Hypothalamus (tissue), 51 donors: Measurements from ENCODE around the gene TLN1.

Experiments used
- DNase-seq, 51 donors: peaks; one replicate each; lab custom pipeline; 2025; lab: John Stamatoyannopoulos, UW

Gene TLN1

DNA sequence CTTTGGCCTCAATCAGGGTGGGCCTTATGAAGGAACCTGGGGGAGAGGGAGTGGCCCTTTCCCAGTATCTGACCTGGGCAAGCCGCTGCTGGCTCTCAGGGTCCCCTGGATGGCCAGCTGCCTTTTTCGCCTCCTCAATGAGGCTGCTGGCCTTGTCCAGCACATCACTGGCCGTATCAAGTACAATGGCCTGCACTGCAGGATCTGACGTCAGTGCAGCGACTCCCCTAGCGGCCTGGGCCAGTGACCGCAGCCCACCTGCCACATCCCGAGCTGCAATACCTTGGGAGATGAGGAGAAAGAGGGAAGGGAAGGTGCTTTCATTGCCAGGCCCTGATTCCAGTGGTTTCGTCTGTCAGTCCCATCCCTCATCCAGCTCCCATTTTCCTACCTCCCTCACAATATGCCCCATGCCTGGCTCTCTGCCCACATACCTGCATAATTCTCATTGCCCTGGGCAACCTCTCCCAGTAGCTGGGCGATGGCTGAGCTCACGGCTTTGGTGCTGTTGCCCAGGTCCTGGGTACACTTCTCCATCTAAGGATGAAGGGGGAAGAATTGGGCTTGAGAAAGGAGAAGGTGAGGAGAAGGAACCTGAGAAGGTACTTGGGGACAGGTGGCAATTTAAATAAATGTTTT is 19.1 kb downstream of the TLN1 start:
- no peak for DNase-seq

DNA sequence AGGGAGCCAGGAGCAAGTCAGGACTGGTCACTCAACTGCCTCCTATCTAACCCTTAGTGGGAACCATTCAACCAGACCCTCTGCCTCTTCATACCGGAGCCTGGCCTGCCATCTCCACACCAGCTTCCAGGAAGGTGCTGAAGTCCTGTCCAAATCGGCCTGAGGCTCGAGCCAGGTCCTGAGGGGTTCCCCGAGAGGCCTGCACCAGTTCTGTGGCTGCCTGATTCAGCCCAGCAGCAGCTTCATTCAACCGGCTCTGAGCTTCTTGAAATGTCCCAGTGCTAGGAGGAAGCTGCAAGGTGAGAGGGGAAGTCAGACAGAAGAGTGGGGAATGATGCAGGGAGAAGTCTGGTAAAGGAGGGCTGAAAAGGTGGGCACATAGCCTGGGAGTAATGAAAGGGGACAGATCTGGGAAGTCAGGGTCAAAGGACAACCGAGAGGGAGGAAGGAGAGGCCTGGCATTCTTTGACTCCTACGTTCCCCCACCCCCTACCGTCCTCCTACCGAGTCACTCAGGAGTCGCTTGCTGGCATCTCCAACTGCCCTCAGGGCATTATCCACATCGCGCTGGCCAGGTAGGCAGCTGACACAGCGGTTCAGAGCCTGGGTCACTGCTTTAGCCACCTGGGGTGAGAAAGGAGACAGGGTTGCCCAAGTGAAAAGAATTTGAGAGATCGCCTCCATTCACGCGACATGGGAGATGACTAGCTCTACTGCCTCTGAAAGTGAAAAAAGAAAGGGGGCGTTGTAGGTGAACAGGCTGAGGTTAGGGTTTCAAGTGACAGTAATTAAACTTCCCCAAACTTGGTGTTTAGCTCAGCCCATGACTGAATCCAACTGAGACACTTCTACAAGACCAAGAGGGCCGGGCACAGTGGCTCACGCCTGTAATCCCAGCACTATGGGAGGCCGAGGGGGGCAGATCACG is 20.2 kb downstream of the TLN1 start:
- no peak for DNase-seq

DNA sequence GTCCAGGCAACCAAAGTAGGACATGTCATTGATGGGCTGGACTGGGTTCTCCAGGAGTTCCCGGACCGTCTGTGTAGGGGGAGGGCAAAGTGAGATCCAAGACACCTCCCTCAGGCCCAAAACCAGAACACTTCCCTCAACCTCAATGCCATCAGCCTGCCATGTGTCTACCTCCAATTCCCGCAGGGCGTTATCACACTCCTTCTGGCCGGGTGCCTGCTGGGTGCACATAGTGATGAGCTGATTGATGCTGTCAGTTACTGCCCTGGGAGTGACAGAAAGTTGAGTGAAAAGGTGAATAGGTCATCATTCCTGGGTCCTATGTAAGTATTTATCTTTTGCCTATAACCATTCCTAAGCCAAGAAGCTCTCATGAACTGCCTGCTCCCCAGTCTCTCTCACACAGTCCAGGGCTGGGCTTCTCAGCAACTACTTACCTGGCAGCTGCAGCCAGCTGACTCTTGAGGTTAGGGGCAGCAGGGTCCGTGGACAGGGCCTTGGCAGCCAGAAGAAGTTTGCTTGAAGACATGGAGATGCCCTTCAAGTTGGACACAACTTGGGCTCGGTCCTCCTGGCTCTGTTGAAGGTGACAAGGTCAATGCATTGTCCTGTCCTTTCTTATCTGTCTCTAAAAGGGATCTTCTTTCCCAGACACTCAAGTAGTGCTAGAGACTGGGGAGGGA is 21.0 kb downstream of the TLN1 start:
- DNase-seq, result no peak

DNA sequence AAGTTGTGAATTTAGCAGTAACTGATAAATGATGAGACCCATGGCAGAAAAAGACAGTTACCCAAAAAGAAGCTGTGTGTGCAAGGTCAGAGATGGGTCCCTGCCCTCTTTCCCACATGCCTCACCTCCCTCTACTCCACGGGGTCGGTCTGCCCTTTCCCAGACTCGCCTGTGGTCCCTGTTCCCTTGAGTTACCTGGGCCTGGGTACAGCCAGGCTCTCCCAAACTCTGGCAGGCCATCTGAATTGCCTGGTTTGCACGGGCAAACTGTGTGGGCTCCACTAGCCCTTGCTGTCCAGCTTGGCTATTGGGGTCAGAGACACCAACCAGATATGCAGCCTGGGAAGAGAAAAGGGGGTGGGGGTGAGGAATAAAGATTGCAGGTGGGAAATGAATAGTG is 23.8 kb downstream of the TLN1 start:
- DNase-seq, result no peak

DNA sequence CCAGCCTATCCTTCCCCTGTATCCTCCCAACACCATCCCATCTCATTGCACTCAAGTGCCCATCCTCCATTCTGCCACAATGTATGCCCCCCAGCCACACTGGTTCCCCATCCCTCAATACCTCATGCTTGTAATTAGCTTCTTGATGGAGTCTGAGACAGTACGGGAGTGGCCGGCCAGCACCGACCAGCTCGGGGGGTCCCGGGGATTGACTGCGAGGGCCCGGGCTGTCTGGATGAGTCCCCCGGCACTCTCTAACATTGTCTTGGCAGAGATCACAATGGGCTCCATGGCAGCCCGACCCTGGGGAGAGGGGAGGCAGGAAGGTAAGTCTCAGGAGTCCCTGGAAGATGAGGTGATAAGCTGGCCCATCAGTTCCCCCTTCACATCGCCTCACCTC is 25.0 kb downstream of the TLN1 start:
- no peak for DNase-seq

DNA sequence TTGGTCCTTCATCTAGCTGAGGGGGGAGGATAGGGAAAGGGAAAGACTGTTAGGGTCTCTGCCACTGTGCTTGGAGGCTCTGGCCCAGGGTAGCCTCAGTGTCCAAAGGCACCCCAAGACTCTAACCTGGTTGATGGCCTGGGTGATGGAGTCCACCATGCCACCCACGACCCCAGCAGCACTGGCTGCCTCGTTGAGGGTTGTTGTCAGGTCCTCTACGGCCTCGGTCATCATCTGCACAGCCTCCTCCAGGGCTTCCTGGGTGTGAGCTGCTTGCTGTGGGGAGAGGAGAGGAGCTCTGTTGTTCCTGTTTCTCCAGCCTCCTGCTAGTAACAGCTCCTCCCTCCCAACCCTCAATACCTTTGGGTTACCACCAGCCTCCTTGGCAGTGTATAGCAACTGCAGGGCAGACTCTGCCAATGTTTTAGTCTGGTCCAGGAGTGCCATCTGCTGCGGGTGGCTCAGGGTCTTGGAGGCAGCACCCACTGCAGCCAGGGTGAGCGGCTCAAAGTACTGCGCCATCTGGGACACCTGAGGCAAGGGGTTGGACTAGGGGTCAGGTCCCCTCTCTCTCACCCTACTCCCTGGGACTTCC is 26.1 kb downstream of the TLN1 start:
- DNase-seq, result no peak

DNA sequence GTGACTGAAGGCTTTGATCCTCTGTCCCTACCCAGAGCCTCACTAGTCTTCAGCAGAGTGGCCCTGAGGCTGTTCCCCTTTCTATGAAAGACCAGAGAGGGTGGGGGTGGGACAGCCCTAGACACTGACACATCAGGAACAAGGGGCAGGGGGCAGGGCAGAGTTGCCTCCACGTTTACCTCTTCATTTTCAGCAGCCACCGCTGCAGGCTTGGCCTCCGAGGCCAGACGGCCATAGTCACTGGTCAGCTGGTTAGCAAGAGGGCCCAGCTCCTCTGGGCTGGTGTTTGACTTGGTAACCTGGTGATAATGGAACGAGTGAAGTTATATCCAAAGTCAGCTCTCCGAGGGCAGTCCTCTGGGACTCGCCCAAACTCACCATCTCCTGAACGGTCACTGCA is 26.6 kb downstream of the TLN1 start:
- DNase-seq, result no peak

DNA sequence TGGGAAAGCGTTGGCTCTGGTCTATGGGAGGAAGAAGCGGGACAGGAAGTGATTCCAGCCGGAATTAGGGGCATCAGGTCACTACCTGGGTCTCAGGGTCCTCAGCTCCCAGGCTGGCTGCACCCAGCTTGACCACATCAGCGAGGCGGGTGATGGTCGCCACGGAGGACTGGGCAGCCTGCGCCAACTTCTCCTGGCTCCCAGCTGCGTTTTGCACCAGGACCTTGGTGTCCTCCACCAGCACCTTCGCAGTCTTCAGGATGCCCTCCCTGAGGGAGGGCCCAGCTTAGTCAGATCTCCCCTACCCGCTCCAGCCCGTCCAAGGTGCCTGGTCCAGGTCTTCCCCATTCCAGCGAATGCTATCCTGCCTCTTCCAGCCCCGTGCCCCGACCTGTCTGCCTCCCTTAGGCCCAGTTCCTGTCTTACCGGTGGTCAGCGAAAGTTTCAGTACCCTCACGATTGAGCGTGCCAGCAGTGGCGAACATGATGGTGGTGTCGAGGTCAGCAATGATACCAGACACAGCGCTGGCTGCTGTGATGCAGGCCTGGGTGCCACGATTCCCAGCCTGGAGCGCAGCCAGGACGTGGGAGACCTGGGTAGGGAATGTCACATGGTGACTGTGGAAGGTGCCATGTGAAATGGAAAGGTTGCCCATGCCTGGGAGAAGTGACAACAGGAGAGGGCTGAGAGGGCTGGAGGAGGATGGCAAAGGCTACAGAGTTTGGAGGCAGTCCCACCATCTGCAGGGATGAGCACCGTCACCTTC is 27.9 kb downstream of the TLN1 start:
- no peak for DNase-seq

DNA sequence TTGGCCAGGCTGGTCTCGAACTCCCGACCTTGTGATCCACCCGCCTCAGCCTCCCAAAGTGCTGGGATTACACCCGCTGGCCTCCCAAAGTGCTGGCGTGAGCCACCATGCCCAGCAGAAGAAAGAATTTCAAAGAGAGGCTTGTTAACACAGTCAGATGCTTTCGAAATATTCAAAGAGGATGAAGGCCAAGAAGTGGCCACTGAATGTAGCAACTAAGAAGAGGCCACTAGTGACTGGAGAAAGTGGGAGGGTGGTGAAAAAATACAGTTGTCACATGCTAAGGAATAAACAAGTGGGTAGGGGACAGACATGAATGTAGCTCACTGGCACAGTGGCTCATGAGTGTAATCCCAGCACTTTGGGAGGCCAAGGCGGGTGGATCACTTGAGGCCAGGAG is 29.3 kb downstream of the TLN1 start:
- DNase-seq, result no peak

DNA sequence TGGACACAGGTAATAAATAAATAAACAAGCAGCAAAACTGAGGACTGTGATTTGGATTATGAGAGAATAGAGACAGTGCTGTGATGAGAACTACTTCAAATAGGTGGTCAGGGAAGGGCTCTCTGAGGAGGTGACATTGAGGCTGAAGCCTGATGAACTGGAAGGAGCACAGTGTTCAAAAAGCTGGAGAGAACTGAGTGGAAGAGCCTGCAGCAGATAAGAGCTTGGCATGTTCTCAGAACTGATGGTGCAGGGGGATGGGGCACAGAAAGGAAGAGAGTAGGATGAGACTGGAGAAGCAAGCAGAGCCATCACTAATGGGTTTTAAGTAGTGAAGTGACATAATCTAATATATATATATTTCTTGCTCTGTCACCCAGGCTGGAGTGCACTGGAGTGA is 31.1 kb downstream of the TLN1 start:
- no peak for DNase-seq

DNA sequence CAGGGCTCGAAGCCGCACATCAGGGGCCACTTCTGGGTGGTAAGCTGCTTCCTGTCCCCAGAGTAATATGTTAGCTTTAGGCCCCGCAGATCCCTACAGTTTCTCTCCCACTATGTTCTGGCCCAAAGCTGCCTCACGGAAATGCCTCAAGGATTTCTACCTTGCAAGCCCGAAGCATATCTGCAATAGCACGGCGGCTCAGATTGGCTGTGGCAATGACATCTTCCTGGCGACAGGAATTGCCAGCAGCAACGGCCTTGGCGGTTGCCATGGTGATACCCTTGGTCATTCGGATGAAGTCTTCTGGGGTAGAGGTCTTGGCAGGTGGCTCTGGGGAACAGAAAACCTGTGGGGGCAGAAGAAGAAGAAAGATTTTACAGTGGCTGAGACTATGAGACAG is 32.0 kb downstream of the TLN1 start:
- peak in 15 of 51 donors; percentile 4 to 66 (median 22) for DNase-seq

DNA sequence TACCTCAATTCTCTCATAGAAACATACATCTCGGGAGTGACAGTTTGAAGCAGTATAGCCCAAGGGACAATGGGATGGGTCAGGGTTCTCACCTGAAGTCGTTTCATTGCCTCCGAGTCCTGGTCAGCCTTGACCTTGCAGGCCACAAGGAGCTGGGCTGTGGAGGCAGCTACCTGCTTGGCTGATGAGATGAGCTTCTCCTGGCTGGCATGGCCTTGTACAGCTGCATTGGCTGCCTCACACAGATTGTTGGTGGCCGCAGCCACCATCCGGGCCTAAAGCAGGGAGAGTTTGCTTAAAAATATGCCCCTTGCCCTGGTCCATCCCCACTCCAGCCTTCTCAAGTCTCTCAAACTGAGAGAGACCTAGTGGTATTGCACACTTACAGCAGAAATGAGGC is 33.8 kb downstream of the TLN1 start:
- no peak for DNase-seq

DNA sequence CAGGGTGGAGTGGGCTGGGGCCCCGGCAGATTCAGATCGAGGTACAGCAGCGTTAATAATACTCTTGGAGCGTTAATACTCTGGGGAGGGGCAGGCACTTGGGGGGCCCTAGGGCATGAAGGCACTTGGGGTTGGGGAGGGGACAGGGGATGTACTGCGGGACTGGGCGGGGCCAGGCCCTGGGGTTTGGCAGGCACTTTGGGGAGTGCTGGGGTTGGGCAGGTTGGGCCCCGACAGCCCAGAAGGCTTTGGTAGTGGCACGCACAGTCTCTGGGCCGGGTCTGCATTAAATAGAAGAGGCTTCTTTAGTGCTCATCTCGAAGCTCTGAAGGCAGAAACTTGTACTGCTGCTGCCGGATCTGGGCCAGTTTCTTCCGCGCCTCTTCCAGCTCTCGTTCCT is 34.5 kb downstream of the TLN1 start:
- no peak for DNase-seq

DNA sequence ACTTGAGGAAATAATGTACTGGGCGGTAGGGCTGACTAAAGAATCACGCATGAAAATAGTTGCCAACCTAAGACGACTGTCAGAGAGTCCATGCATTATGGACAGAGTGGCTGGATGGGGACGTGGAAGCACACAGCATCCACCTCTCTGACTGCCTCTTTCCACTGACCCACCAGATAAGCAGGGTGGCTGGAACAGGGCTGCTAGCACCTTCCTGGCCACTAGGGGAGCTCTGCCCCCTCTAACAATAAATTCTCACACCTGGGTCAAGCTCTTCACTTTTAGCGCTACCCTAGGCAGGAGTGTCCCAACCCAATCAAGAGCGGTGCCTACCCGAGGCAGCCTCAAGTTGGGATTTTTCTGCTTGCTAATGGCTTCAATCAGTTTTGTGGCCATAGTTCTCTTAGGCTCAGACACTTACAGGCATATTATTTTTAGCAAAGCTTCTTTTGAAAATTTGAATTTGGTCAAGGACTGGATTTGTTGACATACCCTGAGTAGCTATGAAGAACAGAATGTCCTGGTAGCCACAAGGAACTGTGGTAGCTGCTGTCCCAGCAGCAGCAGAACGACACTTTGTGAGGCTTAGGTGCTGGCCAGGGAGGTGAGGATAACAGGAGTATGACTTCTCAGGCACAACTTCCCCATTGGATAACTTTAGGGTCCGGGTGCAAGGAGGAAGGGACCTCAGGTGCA is 35.3 kb downstream of the TLN1 start:
- peak in 20 of 51 donors; percentile 4 to 37 (median 24) for DNase-seq

DNA sequence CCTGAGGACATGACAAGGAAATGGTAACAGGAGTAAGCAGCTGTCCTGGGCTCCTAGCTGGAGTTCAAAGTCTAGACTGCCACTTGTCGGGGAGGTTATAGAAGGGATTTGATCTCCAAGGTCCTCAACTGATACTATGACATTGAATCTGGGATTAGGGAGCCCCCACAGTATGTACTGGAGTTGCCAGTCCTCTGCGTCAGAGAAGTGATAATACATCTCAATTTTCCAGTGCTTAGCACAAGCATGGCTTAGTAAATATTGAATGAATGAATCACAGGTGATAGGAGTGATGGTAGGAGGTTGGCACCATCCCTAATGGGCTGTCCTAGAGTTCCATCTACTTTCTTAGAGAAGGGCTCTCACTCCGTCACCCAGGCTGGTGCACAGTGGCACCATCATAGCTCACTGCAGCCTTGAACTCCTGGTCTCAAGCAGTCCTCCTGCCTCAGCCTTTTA is 36.0 kb downstream of the TLN1 start:
- DNase-seq, result no peak

DNA sequence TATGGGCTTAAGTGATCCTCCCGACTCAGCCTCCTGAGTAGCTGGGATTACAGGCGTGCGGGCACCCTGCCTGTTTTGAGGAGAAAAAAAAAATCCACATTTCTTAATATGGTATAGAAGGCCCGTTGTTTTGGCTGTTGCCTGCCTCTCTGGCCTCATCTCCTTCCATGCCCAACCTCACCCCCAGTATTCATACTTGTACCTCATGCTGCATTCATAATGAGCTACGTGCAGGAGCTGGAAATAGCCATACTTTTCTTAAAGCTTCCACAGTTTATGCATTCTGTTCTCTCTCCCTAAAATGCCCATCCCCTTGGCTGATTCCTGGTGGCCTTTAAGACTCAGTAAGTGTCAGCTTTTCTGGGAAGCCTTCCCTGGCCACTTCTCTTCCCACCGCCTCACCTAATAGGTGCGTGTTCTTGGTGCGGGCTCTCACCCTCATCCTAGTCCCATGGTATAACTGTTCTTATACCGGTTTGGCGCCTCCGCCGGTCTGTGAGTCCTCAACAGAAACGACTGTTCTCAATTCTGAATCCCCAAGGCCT is 40.2 kb downstream of the TLN1 start:
- no peak for DNase-seq

DNA sequence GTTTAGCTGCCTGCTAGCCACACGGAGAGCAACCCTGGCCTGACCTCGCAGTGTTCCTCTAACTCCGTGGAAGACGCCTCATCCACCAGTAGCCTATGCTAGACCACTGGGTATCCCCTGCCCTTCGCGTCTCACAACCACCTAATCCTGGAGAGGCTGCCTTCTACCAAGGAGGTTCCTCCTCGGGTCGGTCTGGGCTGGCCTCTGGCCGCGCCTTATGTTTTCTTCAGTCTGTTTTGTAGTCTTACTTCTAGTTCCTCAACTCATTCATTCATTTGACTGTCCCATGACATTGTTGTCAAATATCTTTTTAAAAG is 40.7 kb downstream of the TLN1 start:
- peak in 1 of 51 donors; percentile 33 for DNase-seq

DNA sequence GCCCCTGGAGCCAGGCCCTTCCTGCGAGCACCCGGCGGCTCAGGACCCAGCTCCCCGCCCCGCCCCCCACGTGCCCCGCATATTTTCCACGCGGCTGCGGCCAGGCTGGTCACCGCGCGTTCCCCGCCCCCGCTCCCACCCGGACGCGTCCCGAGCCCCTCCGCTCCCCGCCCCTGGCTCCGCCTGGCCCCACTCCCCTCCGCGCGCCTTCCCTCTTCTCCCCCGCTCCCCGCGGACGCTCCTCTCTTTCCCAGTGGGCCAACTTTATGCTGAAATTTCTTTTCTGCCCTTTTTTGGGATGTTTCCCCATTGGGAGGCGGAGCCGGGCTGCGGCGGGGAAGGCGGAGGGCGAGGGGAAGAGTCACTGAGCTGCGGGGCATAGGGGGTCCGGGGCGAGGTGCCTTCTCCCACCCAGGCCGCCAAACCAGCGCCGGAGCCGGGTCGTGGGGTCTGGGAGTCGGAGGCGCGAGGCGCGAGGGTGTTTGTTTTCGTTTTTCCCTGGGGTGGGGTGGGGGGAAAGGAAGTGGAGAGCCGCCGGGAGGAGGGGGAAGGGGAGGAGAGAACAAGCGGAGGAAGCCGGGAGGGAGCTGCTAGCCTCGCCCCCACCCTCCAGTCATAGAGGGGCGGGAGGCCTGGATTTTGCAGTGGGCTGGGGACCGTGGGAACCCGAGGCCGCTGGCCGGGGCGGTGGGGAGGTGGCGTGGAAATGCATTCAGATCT is 41.2 kb downstream of the TLN1 start:
- peak in 30 of 51 donors; percentile 9 to 66 (median 34) for DNase-seq

DNA sequence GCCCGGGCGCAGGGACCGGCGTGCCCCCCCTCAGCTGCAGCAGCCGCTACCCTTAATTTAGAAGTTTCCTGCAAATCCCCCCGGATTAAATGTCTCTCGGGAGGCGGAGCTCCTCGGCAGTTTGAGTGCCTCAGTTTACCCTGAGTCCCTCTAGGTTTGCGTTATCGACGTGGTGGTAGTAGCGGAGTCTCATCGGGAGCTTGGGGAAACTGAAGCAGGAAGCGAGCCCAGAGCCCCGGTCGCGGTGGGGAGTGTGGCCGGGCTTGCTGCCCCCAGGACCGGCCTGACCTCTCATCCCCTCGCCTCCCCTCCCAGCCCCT is 41.7 kb downstream of the TLN1 start:
- peak in 1 of 51 donors; percentile 13 for DNase-seq
